Mesothelial cell of epicardium (in vitro differentiated cells): ENCODE results near the gene KRTAP5-1. TPM values are rescaled to one million over a fixed set of nuclear protein-coding genes. Genes with fewer than 3 reads are reported as not detected.

ENCODE experiments used
- DNase-seq, 2 experiments: peaks; one replicate each; pipeline ENCODE4 v3.0.0; 2021; ENCODE audit warnings: low spot score in 2 of 2; ENCODE audit not compliant: unreplicated experiment in 2 of 2
- H3K27ac Mint-ChIP-seq: 2 replicates; pipeline ENCODE4 v1.8.0; 2021; ENCODE audit warnings: mixed read lengths
- H3K27me3 Mint-ChIP-seq: 2 replicates; pipeline ENCODE4 v1.8.0; 2021; ENCODE audit warnings: low read depth, mixed read lengths
- H3K36me3 Mint-ChIP-seq: 2 replicates; pipeline ENCODE4 v1.8.0; 2021; ENCODE audit warnings: mixed read lengths
- H3K4me1 Mint-ChIP-seq: 2 replicates; pipeline ENCODE4 v1.8.0; 2021; ENCODE audit warnings: mixed read lengths
- H3K4me3 Mint-ChIP-seq: 2 replicates; pipeline ENCODE4 v1.8.0; 2021; ENCODE audit warnings: mild to moderate bottlenecking, moderate library complexity, mixed read lengths
- H3K9me3 Mint-ChIP-seq: 2 replicates; pipeline ENCODE4 v1.8.0; 2021; ENCODE audit warnings: mixed read lengths
- total RNA-seq: library from RNA; stranded (reverse); gene quantifications from 3 replicates; pipeline ENCODE4 v1.2.1, GENCODE V29; 2021
- TF ChIP-seq, protein P1 (sequence below): fragments of 200-600 bp; sonication (generic); IDR thresholded peaks from one replicate; pipeline ENCODE4 v1.5.0; 2021; ENCODE audit warnings: antibody characterized with exemption; ENCODE audit not compliant: unreplicated experiment

Gene KRTAP5-1
- total RNA-seq, 1 donor from 2014 or later: not detected

DNA sequence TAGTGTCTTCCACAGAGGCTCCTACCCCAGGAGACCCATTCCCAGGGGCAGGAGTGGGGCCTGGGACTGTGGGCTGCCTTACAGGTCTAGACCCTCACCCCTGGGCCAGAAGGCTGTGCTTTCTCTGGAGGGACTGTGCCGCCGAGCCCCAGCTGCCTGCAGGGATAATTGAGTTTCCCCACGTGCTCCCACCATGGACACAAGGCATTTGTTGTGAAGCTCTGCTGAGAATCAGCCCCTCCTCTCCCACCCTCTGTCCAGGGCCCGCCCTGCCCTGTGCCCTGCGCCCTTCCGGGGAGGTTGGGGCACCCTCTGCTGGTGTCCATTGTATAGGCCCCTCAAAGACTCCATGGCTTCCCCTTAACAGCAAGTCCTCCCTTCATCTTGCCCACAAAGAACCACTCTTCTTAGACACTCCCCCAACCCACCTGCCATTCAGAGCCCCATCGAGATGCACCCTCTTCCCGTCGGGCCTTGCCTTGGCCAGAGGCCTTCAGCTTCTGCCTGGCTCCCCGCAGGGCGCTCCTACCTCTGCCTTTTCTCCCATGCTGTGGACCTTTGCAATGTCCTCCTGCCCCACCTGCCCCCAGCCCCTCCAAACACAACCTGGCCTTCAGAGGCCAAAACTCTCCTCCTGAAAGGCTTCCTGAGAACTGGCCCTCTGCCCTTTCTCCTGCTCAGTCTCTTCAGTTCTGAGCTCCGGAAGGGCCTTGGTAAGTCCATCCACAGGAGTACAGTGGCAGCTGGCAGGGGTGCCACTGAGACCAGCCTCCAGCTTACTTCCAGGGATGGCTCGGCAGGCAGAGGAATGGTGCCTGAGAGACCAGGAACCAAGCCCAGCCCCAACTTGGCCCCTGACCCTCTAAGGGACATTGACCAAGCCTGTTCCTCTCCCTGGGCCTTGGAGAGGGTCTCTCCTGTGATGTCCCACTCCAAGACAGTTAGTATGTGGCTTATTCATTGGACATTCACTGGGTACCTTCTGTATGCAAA is 35.4 kb downstream of the KRTAP5-1 start:
- Mint-ChIP-seq H3K4me3 (no peak overlapping the region), H3K9me3 (no peaks in the 10 kb centered on the region), H3K27me3 (peaks cover 69% of the 10 kb centered on the region), H3K36me3 (no peaks in the 10 kb centered on the region), H3K4me1 (peaks cover 5% of the 10 kb centered on the region), H3K27ac (no peak overlapping the region)
- DNase-seq: no peak
- TF ChIP-seq, protein P1, sequence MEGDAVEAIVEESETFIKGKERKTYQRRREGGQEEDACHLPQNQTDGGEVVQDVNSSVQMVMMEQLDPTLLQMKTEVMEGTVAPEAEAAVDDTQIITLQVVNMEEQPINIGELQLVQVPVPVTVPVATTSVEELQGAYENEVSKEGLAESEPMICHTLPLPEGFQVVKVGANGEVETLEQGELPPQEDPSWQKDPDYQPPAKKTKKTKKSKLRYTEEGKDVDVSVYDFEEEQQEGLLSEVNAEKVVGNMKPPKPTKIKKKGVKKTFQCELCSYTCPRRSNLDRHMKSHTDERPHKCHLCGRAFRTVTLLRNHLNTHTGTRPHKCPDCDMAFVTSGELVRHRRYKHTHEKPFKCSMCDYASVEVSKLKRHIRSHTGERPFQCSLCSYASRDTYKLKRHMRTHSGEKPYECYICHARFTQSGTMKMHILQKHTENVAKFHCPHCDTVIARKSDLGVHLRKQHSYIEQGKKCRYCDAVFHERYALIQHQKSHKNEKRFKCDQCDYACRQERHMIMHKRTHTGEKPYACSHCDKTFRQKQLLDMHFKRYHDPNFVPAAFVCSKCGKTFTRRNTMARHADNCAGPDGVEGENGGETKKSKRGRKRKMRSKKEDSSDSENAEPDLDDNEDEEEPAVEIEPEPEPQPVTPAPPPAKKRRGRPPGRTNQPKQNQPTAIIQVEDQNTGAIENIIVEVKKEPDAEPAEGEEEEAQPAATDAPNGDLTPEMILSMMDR: no peak

DNA sequence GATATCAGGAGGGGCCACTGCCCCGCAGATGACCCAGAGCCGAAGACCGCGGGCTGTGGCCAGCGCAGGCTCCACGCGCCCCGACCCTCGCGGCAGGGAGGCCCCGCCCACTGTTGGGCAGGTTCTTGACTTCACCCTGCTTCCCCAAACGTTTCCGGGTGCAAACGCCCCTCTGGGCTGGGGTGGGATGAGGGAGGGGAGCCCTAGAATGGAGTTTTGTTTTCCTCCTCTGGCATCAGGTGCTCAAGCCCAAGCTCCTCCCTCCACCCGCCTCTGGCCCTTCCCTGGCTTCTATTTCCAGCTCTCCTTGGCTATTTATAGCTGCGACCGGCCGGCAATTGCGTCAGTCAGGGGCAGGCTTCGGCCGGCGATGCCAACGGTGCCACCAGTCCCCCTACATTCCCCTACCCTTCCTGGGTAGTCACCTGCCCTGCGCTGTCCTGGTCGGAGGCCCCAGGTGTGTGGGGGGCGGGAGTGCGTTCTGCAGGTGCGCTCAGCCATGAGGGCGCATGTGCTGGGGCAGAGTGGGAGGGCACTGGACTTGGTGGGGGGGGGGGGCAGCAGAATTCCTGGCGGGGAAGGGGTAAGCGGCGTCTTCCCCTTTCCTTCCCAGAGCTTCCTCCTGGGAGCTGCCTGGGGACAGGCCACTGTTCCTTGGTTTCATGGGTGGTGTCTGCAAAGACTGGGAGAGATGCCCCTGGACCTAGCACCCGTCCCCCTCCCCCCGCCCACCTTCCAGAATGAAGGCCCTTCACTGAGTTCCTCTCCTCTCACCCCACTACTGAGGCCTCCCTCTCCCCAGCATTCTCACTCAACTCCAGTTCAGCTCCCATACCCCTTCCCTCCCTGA is 36.6 kb downstream of the KRTAP5-1 start:
- H3K4me1 Mint-ChIP-seq: peaks cover 3% of the 10 kb centered on the region
- H3K36me3 Mint-ChIP-seq: no peaks in the 10 kb centered on the region
- H3K27ac Mint-ChIP-seq: no peak overlapping the region
- no peak for DNase-seq
- TF ChIP-seq, protein P1: no peak
- no peaks in the 10 kb centered on the region for H3K9me3 Mint-ChIP-seq
- peaks cover 70% of the 10 kb centered on the region for H3K27me3 Mint-ChIP-seq
- H3K4me3 Mint-ChIP-seq: peak overlapping the region; percentile 43

DNA sequence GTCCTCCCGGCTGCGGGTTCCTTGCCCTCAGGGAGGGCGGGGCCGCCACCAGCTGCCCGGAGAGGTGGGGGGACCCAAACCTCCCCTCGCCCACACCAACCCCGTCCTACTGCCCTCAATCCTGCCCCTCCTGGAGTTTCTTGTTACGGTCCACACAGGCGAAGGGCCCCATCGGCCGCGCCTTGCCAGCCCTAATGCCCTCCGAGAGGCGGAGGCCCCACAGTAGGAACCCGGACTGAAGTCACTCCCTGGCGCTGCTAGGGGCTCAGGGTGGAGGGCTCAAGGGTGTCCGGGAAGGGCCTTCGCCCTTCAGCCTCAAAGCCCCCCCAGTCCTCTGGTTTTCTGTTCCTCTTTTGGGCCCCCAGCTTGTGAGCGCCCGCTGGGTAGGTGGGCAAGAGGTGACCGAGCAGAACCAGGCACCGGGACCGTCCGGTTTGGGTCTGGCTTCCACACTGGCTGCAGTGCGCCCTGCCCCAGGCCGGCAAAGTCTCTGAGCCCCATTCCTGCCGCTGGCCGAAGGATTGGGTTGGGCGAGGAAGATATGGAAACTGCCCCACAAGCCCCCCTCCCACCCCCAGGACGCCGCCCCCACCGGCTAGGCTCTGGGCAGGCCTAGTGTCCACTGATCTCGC is 37.5 kb downstream of the KRTAP5-1 start:
- no peak overlapping the region for H3K27ac Mint-ChIP-seq
- TF ChIP-seq, protein P1: no peak
- peaks cover 3% of the 10 kb centered on the region for H3K4me1 Mint-ChIP-seq
- no peaks in the 10 kb centered on the region for H3K9me3 Mint-ChIP-seq
- H3K36me3 Mint-ChIP-seq: no peaks in the 10 kb centered on the region
- no peak overlapping the region for H3K4me3 Mint-ChIP-seq
- H3K27me3 Mint-ChIP-seq: peaks cover 69% of the 10 kb centered on the region
- DNase-seq: no peak

DNA sequence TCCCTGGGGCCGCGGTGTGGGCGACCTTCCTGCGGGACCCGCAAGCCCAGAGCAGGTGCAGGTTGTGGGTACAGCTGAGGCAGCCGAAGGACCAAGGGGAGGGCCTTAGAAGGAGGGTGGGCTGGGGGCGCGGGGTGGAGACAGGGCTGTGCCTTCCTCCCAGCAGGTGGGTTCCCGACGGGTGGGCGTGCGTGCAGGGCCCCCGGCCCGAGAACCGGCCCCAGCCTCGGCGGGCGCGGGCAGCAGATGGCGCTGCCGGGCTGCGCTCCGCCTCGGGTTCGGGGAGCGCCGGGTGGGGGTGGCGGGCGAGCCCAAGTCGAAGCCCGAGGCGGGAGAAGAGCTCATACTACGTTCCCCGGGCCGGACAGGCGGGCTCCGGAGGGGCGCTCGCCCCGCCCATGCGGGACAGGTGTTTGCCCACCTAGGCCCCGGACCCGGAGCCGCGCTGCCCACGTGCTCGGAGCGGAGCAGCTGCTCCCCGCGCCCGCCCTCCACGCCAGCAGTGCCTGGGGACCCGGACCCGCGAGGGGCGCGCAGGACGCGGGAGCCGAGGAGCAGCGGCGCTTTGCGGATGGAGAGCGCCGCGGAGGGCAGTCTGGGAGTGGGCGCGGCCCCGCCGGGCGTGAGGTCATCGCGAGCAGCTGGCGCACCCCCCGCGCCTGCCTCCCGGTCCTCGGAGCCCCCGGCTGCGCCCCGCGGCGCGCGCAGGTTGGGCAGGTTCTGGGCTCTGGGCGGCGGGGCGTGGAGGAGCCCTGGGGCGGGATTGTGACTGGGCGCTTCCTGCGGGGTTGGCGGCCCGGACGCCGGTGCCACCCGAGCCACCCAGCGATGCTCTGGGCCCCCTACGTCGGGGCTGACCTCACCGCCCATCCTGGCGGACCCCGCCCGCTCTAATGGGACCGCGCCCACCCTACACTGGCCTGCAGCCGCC is 38.3 kb downstream of the KRTAP5-1 start:
- H3K9me3 Mint-ChIP-seq: no peaks in the 10 kb centered on the region
- H3K4me3 Mint-ChIP-seq: peak overlapping the region; percentile 40
- no peak overlapping the region for H3K27ac Mint-ChIP-seq
- peaks cover 70% of the 10 kb centered on the region for H3K27me3 Mint-ChIP-seq
- no peaks in the 10 kb centered on the region for H3K36me3 Mint-ChIP-seq
- peak in 1 of 2 experiments; percentile 76 for DNase-seq
- peaks cover 3% of the 10 kb centered on the region for H3K4me1 Mint-ChIP-seq
- TF ChIP-seq, protein P1: peak; percentile 69
